ENCODE data around the gene SRRM1. TPM values are rescaled to one million over a fixed set of nuclear protein-coding genes. Genes with fewer than 3 reads are reported as not detected.

SRRM1 gene
- total and polyA plus RNA-seq, 9 of the 15 experiments (the other 6 are each of a cell fraction or from before 2014, with no cell fraction given) = 54.5 to 268 (median 115) TPM

DNA sequence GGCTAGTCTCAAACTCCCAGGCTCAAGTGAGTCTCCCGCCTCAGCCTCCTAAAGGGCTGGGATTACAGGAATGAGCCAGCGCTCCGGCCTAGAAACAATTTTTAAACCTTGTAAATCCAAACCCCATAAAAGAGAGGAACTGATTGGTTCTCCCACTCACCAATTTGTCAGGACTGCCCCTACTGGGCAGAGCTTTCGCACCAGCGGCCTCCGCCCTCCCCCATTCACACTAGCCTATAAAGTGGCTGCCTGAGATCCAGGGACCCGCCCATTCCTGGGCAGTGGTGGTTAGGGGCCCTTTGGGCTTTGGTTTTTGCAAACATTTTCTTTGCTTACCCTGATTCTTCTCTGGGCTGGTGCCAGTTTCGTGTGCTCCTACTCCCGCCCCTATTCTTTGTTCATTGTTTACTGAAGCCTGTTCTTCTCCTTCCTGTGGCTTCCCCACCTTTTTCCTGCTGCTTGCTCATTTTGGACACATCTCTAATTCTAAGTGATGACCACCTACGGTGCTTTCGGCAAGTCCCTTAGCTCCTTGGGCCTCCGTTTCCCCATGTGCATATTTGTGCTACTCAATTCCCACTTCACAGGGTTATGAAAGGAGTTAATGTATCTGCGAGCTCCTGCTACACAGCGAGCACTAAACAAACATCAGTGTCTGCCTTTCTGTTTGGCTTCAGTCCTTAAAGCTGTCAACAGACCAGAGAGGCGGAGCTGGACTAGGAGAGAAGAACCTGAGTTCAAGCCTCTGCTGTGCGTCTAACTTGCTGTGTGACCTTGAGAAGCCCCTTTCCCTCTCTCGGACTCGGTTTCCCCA is 62.4 kb downstream of the SRRM1 start (continued):
- TF ChIP-seq ZNF740 (CRISPR knock-in tag; IDR thresholded peaks at IDR 0.05) (no peak), ZNF740 (tag; IDR thresholded peaks at IDR 0.05) (peak in 1 of 2 experiments; percentile 11; a peak in 1 of 4 replicates), SIN3A (IDR thresholded peaks at IDR 0.05; ENCODE audit: borderline replicate concordance in 2 of 2, control insufficient read depth in 1 of 2, low read depth in 2 of 2, low read length in 2 of 2) (no peak), SREBF2 (CRISPR knock-in tag; IDR thresholded peaks at IDR 0.05) (no peak), ZNF184 (CRISPR knock-in tag; IDR thresholded peaks at IDR 0.05) (no peak), NCOA1 (IDR thresholded peaks at IDR 0.05; ENCODE audit: low read depth) (no peak), E2F6 (IDR thresholded peaks at IDR 0.05; ENCODE audit: borderline replicate concordance in 1 of 2, extremely low read depth in 1 of 2, insufficient read depth in 1 of 2, insufficient read length in 1 of 2, low read depth in 1 of 2, low read length in 1 of 2, poor library complexity in 1 of 2, severe bottlenecking in 1 of 2) (no peak), ZNF239 (CRISPR knock-in tag; IDR thresholded peaks at IDR 0.05) (no peak), MCM2 (IDR thresholded peaks at IDR 0.05; ENCODE audit: low read depth) (no peak), XRCC5 (IDR thresholded peaks at IDR 0.05; ENCODE audit: low read depth, low read length) (no peak), NR2C1 (IDR thresholded peaks at IDR 0.05) (no peak), NR2C1 (tag; IDR thresholded peaks at IDR 0.05) (no peak), HNRNPK (IDR thresholded peaks at IDR 0.05; ENCODE audit: low read depth, low read length, poor library complexity, severe bottlenecking) (no peak), CTBP1 (IDR thresholded peaks at IDR 0.05; ENCODE audit: borderline replicate concordance) (no peak; the same call in 1 of the 2 replicates), RAD21 (CRISPR knock-in tag; conservative IDR thresholded peaks at IDR 0.05 in 1 of 2, IDR thresholded peaks at IDR 0.05 in 1 of 2) (no peak), ZNF217 (CRISPR knock-in tag; IDR thresholded peaks at IDR 0.05) (no peak), SMARCE1 (IDR thresholded peaks at IDR 0.05) (no peak), MBD2 (IDR thresholded peaks at IDR 0.05; ENCODE audit: borderline replicate concordance, low read depth) (peak; percentile 55; the same call in 1 of the 2 replicates), BRF1 (IDR thresholded peaks at IDR 0.05; ENCODE audit: borderline replicate concordance, extremely low read depth, insufficient read length) (no peak), PTRF (tag; IDR thresholded peaks at IDR 0.05) (no peak), NFE2L1 (tag; IDR thresholded peaks at IDR 0.05; ENCODE audit: borderline replicate concordance, low read depth) (no peak)
- TF ChIP-seq, protein P1, sequence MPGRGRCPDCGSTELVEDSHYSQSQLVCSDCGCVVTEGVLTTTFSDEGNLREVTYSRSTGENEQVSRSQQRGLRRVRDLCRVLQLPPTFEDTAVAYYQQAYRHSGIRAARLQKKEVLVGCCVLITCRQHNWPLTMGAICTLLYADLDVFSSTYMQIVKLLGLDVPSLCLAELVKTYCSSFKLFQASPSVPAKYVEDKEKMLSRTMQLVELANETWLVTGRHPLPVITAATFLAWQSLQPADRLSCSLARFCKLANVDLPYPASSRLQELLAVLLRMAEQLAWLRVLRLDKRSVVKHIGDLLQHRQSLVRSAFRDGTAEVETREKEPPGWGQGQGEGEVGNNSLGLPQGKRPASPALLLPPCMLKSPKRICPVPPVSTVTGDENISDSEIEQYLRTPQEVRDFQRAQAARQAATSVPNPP (IDR thresholded peaks at IDR 0.05; ENCODE audit: borderline replicate concordance, insufficient read depth, insufficient read length) = no peak
